Caco-2 (cell line): ENCODE results near the gene ACACA. TPM values are rescaled to one million over a fixed set of nuclear protein-coding genes. Genes with fewer than 3 reads are reported as not detected.

ENCODE experiments used
- BruUV-seq: library from RNA; stranded (reverse); fragments of 400-500 nt; replicated peaks from 2 replicates; lab custom pipeline; 2021; lab: Mats Ljungman, UMichigan
- CTCF ChIA-PET: fragments of 300-600 bp; sonication (Branson Sonifier 250); formaldehyde crosslinking; loops from one replicate; lab custom pipeline; 2022; ENCODE audit warnings: antibody characterized with exemption; lab: Charles Lee
- POLR2A ChIA-PET: fragments of 300-600 bp; sonication (Branson Sonifier 250); formaldehyde crosslinking; loops from one replicate; lab custom pipeline; 2022; ENCODE audit warnings: antibody characterized with exemption; lab: Charles Lee
- DNase-seq, 2 experiments: peaks; one replicate each; pipeline versions ENCODE4 v3.0.0 to v3.0.0-alpha.2; 2020 to 2022
- H3K27me3 ChIP-seq: replicated peaks from 2 replicates; pipeline ENCODE4 v1.6.0; 2011; ENCODE audit warnings: low read length; ENCODE audit not compliant: control insufficient read depth, insufficient read depth
- H3K36me3 ChIP-seq: 2 replicates; pipeline ENCODE4 v1.5.1; 2011; ENCODE audit warnings: low read length; ENCODE audit not compliant: control insufficient read depth, insufficient read depth
- H3K4me1 ChIP-seq: fragments of 250-450 bp; sonication (Bioruptor Pico); 2 replicates; pipeline ENCODE4 v1.5.1; 2020; ENCODE audit warnings: mild to moderate bottlenecking
- H3K4me3 ChIP-seq: 2 replicates; pipeline ENCODE4 v1.5.1; 2011; ENCODE audit warnings: low read depth, mild to moderate bottlenecking, control low read depth, low read length
- H3K9me3 ChIP-seq: fragments of 250-450 bp; sonication (Bioruptor Pico); 2 replicates; pipeline ENCODE4 v1.5.1; 2020; ENCODE audit warnings: mild to moderate bottlenecking, moderate library complexity
- H3K27ac Mint-ChIP-seq: one replicate; pipeline ENCODE4 v1.8.0; 2022; ENCODE audit warnings: mixed read lengths; ENCODE audit not compliant: unreplicated experiment
- H3K27me3 Mint-ChIP-seq: one replicate; pipeline ENCODE4 v1.8.0; 2022; ENCODE audit warnings: mixed read lengths; ENCODE audit not compliant: insufficient read depth, unreplicated experiment
- H3K36me3 Mint-ChIP-seq: one replicate; pipeline ENCODE4 v1.8.0; 2022; ENCODE audit warnings: mild to moderate bottlenecking, mixed read lengths; ENCODE audit not compliant: insufficient read depth, unreplicated experiment
- H3K4me1 Mint-ChIP-seq: one replicate; pipeline ENCODE4 v1.8.0; 2022; ENCODE audit warnings: low read depth, mixed read lengths; ENCODE audit not compliant: unreplicated experiment
- H3K4me3 Mint-ChIP-seq: one replicate; pipeline ENCODE4 v1.8.0; 2022; ENCODE audit warnings: mild to moderate bottlenecking, moderate library complexity, mixed read lengths; ENCODE audit not compliant: unreplicated experiment
- H3K9me3 Mint-ChIP-seq: one replicate; pipeline ENCODE4 v1.8.0; 2022; ENCODE audit warnings: mixed read lengths; ENCODE audit not compliant: unreplicated experiment
- intact Hi-C: fragments of 100-400 bp; cut with micrococcal nuclease; formaldehyde crosslinking; loops from one replicate; pipeline ENCODE4 v1.10.0; 2022; ENCODE audit not compliant: unreplicated experiment
- total RNA-seq: library from RNA; stranded (reverse); gene quantifications from 2 replicates; pipeline ENCODE4 v1.2.3, GENCODE V29; 2022
- TF ChIP-seq, protein P1 (sequence below), 2 experiments: fragments of 200-600 bp in 1 of 2; IDR thresholded peaks; 1 replicate in 1 of 2; 2 replicates in 1 of 2; pipeline versions ENCODE4 v1.5.1 to v1.8.0; 2011 to 2022; ENCODE audit warnings: antibody characterized with exemption in 1 of 2, control low read depth in 1 of 2, inconsistent platforms in 1 of 2, low read depth in 1 of 2, low read length in 1 of 2, mild to moderate bottlenecking in 1 of 2, moderate library complexity in 1 of 2; ENCODE audit not compliant: insufficient read depth in 1 of 2, severe bottlenecking in 1 of 2, unreplicated experiment in 1 of 2

ACACA gene
- total RNA-seq, 1 experiment from 2014 or later, result 108 TPM

DNA sequence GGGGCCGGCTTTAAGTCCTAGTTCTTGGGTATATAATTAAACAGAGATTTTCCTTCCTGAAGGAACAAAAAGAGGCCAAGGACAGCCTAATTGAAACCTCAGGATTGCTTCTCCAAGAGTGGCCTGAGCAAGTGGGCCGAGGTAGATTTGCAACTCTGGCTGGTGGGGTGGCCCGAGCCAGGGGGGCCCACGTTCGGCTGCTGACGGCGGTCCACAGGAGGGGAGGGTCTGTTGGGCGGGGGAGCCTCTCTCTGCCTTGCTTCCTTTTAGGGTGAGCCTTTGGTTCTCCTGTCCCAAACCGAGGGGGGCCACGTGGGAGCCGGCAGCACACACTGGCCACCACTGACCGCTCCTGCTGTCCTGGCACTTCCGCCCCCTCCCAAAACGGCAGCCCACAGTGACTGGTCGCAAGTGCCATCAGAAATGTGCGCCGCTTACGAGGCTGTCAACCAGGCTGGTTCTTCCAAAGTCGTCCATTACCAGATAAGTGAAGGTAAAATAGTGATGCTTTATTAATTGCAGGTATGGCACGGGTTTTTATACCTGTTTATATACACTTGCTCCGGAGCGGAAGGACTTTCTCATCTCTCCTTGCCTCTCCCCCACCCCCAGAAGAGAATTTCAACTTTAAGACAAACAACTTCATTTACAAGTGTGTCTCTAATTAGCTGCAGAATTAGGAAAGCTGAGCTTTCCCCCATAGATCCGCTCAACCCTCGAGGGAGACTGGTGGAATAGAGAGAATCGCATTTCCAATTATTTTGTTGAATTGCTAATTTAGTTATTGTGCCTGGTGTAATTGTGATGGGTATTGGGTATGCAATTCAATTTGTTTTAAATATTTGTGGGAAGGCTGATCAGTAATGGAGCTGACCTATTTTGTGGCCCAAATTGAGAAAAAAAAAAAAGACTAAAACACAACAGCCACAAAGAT, 340.0 kb downstream of the ACACA start:
- peaks cover 13% of the 10 kb centered on the region for H3K4me1 Mint-ChIP-seq
- intact Hi-C loops, result no loop called here
- no TSS peak for BruUV-seq
- H3K4me3 Mint-ChIP-seq, result no peak overlapping the region
- no peaks in the 10 kb centered on the region for H3K27me3 Mint-ChIP-seq
- no peaks in the 10 kb centered on the region for H3K9me3 Mint-ChIP-seq
- H3K27ac Mint-ChIP-seq, result no peak overlapping the region
- TF ChIP-seq, protein P1, sequence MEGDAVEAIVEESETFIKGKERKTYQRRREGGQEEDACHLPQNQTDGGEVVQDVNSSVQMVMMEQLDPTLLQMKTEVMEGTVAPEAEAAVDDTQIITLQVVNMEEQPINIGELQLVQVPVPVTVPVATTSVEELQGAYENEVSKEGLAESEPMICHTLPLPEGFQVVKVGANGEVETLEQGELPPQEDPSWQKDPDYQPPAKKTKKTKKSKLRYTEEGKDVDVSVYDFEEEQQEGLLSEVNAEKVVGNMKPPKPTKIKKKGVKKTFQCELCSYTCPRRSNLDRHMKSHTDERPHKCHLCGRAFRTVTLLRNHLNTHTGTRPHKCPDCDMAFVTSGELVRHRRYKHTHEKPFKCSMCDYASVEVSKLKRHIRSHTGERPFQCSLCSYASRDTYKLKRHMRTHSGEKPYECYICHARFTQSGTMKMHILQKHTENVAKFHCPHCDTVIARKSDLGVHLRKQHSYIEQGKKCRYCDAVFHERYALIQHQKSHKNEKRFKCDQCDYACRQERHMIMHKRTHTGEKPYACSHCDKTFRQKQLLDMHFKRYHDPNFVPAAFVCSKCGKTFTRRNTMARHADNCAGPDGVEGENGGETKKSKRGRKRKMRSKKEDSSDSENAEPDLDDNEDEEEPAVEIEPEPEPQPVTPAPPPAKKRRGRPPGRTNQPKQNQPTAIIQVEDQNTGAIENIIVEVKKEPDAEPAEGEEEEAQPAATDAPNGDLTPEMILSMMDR (IDR thresholded peaks at IDR 0.05; ENCODE audit: insufficient read depth in 1 of 2, low read depth in 1 of 2, low read length in 1 of 2, severe bottlenecking in 1 of 2, unreplicated experiment in 1 of 2), result no peak
- H3K36me3 ChIP-seq, result no peaks in the 10 kb centered on the region
- no peak overlapping the region for H3K4me3 ChIP-seq
- ChIA-PET POLR2A (no interaction called here), CTCF (interaction anchor here (1.5 kb wide), 1 partner anchor 19 kb away, joined by 5 read pairs; no protein-coding TSS in a partner anchor)
- H3K36me3 Mint-ChIP-seq, result no peaks in the 10 kb centered on the region
- peaks cover 8% of the 10 kb centered on the region for H3K4me1 ChIP-seq
- no peaks in the 10 kb centered on the region for H3K27me3 ChIP-seq
- H3K9me3 ChIP-seq, result peaks cover 4% of the 10 kb centered on the region; the same call in 1 of the 2 replicates
- DNase-seq, result no peak

DNA sequence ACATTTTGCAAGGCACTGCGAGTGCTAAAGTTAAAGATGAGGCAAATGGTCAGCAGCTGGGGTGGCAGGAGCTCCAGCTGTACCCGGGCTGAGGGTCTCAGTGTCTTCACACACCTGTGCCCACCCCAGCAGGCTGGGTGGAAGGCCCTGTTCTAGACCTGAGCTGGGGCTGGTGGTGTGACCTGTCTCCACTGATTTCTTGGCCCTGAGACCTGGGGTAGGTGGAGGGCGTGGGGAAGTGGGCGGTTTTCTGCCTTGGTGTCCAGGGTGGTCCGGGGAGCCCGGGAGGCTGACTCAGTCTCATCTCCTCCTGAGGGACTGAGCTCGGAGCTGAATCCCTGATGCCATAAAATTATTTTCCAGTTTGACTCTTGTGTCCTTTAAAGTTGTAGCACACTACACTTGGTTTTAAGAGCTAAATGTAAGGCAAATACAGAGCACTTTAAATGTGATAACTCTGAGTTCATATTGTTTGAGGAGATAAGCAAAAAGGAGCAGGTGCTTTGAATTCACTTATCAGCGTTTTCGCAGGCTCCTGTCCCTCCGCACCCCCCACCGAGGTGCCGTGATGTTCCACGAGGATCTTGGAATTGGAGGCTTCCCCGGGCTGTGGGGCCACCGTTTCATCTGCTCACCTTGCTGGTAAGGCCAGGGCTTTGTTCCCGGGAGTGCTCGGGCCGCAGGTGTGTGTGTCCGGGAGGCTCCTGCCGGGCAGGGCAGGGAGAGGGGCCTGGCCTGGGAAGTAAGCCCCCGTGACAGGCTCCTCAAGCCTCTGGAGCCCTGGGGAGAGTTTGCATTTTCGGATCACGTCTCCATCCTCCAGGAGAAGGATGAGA, 340.9 kb downstream of the ACACA start:
- H3K27me3 Mint-ChIP-seq, result no peaks in the 10 kb centered on the region
- intact Hi-C loops, result no loop called here
- no peak overlapping the region for H3K4me3 ChIP-seq
- H3K9me3 ChIP-seq, result no peaks in the 10 kb centered on the region
- H3K27me3 ChIP-seq, result no peaks in the 10 kb centered on the region
- H3K27ac Mint-ChIP-seq, result no peak overlapping the region
- DNase-seq, result peak in 1 of 2 experiments; percentile 29
- no TSS peak for BruUV-seq
- ChIA-PET POLR2A (no interaction called here), CTCF (no interaction called here)
- peaks cover 18% of the 10 kb centered on the region for H3K4me1 Mint-ChIP-seq
- H3K9me3 Mint-ChIP-seq, result no peaks in the 10 kb centered on the region
- no peak overlapping the region for H3K4me3 Mint-ChIP-seq
- H3K36me3 ChIP-seq, result no peaks in the 10 kb centered on the region
- TF ChIP-seq, protein P1 (IDR thresholded peaks at IDR 0.05; ENCODE audit: insufficient read depth in 1 of 2, low read depth in 1 of 2, low read length in 1 of 2, severe bottlenecking in 1 of 2, unreplicated experiment in 1 of 2), result no peak
- H3K4me1 ChIP-seq, result peaks cover 10% of the 10 kb centered on the region
- H3K36me3 Mint-ChIP-seq, result no peaks in the 10 kb centered on the region

DNA sequence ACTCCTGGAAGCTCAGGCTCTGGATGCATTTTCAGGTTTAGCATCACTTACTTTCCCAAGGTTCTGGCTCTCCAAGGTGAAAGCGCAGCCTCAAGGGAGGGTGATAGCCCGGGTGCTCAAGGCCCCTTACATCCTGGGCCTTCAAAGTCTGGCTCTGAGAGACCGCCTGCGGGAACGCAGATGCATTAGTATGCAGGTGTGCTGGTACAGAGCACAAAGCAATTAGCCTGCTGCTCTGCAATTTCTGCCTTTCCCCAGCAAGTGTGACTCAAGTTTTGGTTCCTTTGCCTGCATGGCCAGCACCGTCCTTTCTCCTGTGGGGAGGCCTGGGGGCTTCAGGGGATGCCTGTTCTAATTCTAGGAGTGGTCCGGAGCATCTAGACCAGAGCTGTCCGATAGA, 341.7 kb downstream of the ACACA start:
- H3K36me3 Mint-ChIP-seq, result no peaks in the 10 kb centered on the region
- Histone ChIP-seq H3K9me3 (no peaks in the 10 kb centered on the region), H3K4me1 (peaks cover 15% of the 10 kb centered on the region), H3K36me3 (no peaks in the 10 kb centered on the region), H3K4me3 (no peak overlapping the region), H3K27me3 (no peaks in the 10 kb centered on the region)
- peaks cover 25% of the 10 kb centered on the region for H3K4me1 Mint-ChIP-seq
- no peak overlapping the region for H3K27ac Mint-ChIP-seq
- POLR2A ChIA-PET, result no interaction called here
- CTCF ChIA-PET, result interaction anchor here (0.6 kb wide), 1 partner anchor 129 kb away, joined by 4 read pairs; no protein-coding TSS in a partner anchor
- no TSS peak for BruUV-seq
- peak in 1 of 2 experiments; percentile 23 for DNase-seq
- TF ChIP-seq, protein P1 (IDR thresholded peaks at IDR 0.05; ENCODE audit: insufficient read depth in 1 of 2, low read depth in 1 of 2, low read length in 1 of 2, severe bottlenecking in 1 of 2, unreplicated experiment in 1 of 2), result no peak
- intact Hi-C loops, result no loop called here
- no peak overlapping the region for H3K4me3 Mint-ChIP-seq
- H3K27me3 Mint-ChIP-seq, result no peaks in the 10 kb centered on the region
- no peaks in the 10 kb centered on the region for H3K9me3 Mint-ChIP-seq
